MCF 10A (cell line): ENCODE results near the gene FBXO5. TPM values are rescaled to one million over a fixed set of nuclear protein-coding genes. Genes with fewer than 3 reads are reported as not detected.
"Not testable (repeated sequence)": the region's sequence is repeated elsewhere in the genome, so short reads cannot be mapped to it uniquely, and the experiment has no call there.

Experiments
- BruUV-seq: library from RNA; stranded (reverse); fragments of 400-500 nt; replicated peaks from 2 replicates; lab custom pipeline; 2021; lab: Mats Ljungman, UMichigan
- CTCF ChIA-PET: fragments of 300-600 bp; sonication (Branson Sonifier 250); formaldehyde crosslinking; extraction: SDS; loops from one replicate; lab custom pipeline; 2021; ENCODE audit warnings: antibody characterized with exemption, inconsistent platforms; lab: Yijun Ruan, JAX
- POLR2A ChIA-PET: fragments of 300-600, 350-650 bp; sonication (Branson Sonifier 250); formaldehyde crosslinking; extraction: SDS; loops from one replicate; lab custom pipeline; 2020; ENCODE audit warnings: antibody characterized with exemption, inconsistent platforms; lab: Yijun Ruan, JAX
- DNase-seq: peaks from one replicate; pipeline ENCODE4 v3.0.0-alpha.2; 2018; ENCODE audit not compliant: unreplicated experiment
- H3K27ac Mint-ChIP-seq: one replicate; pipeline ENCODE4 v1.8.0; 2022; ENCODE audit warnings: mild to moderate bottlenecking, low read depth, mixed read lengths; ENCODE audit not compliant: unreplicated experiment
- H3K27me3 Mint-ChIP-seq: one replicate; pipeline ENCODE4 v1.8.0; 2022; ENCODE audit warnings: mixed read lengths; ENCODE audit not compliant: insufficient read depth, unreplicated experiment
- H3K36me3 Mint-ChIP-seq: one replicate; pipeline ENCODE4 v1.8.0; 2022; ENCODE audit warnings: mild to moderate bottlenecking, moderate library complexity, mixed read lengths; ENCODE audit not compliant: insufficient read depth, unreplicated experiment
- H3K4me1 Mint-ChIP-seq: one replicate; pipeline ENCODE4 v1.8.0; 2022; ENCODE audit warnings: mixed read lengths; ENCODE audit not compliant: insufficient read depth, unreplicated experiment
- H3K4me3 Mint-ChIP-seq: one replicate; pipeline ENCODE4 v1.8.0; 2022; ENCODE audit warnings: mild to moderate bottlenecking, moderate library complexity, mixed read lengths; ENCODE audit not compliant: unreplicated experiment
- H3K9me3 Mint-ChIP-seq: one replicate; pipeline ENCODE4 v1.8.0; 2022; ENCODE audit warnings: mixed read lengths; ENCODE audit not compliant: unreplicated experiment
- intact Hi-C: fragments of 100-400 bp; cut with micrococcal nuclease; formaldehyde crosslinking; loops from 2 replicates; pipeline ENCODE4 v1.14.1; 2022
- total RNA-seq: library from RNA; stranded (reverse); gene quantifications from 2 replicates; pipeline ENCODE4 v1.2.3, GENCODE V29; 2022
- TF ChIP-seq, protein P1 (sequence below): fragments of 200-600 bp; IDR thresholded peaks from one replicate; pipeline ENCODE4 v1.8.0; 2022; ENCODE audit warnings: antibody characterized with exemption, mild to moderate bottlenecking; ENCODE audit not compliant: unreplicated experiment

The FBXO5 gene
- total RNA-seq, 1 experiment from 2014 or later = 16.4 TPM

GRCh38 chr6:152993847-152994246, 11.0 kb upstream of the FBXO5 start:
- intact Hi-C loops = no loop called here
- Mint-ChIP-seq H3K36me3 (peaks cover 67% of the 10 kb centered on the region), H3K4me1 (peaks cover 9% of the 10 kb centered on the region), H3K4me3 (no peak overlapping the region), H3K9me3 (no peaks in the 10 kb centered on the region), H3K27me3 (no peaks in the 10 kb centered on the region), H3K27ac (no peak overlapping the region)
- POLR2A ChIA-PET = no interaction called here
- CTCF ChIA-PET = no interaction called here
- BruUV-seq = no TSS peak
- no peak for DNase-seq
- TF ChIP-seq, protein P1, sequence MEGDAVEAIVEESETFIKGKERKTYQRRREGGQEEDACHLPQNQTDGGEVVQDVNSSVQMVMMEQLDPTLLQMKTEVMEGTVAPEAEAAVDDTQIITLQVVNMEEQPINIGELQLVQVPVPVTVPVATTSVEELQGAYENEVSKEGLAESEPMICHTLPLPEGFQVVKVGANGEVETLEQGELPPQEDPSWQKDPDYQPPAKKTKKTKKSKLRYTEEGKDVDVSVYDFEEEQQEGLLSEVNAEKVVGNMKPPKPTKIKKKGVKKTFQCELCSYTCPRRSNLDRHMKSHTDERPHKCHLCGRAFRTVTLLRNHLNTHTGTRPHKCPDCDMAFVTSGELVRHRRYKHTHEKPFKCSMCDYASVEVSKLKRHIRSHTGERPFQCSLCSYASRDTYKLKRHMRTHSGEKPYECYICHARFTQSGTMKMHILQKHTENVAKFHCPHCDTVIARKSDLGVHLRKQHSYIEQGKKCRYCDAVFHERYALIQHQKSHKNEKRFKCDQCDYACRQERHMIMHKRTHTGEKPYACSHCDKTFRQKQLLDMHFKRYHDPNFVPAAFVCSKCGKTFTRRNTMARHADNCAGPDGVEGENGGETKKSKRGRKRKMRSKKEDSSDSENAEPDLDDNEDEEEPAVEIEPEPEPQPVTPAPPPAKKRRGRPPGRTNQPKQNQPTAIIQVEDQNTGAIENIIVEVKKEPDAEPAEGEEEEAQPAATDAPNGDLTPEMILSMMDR = no peak

DNA sequence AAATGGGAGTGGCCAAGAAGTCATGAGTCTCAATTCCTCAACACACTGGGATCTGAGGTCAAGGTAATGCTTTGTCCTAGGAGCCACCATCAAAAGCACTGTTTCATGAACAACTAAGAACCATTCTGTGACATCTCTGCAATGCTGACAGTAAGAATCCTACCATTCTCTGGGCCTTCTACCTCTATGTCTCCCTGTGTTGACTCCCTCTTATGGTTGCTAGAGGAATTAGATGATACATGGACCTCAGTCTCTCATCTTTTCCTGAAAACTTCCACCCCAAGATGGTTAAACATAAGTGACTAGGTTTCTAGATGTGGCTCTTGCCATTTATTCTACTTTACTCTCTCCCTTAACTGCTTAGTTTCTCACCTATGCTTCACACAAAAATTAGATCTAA, 10.6 kb upstream of the FBXO5 start:
- ChIA-PET POLR2A (interaction anchor here (1.2 kb wide), 1 partner anchor 10 kb away, joined by 4 read pairs; no protein-coding TSS in a partner anchor), CTCF (no interaction called here)
- TF ChIP-seq, protein P1 = no peak
- no peak for DNase-seq
- Mint-ChIP-seq H3K27ac (peak overlapping the region; percentile 27), H3K4me3 (no peak overlapping the region), H3K4me1 (peaks cover 8% of the 10 kb centered on the region), H3K9me3 (no peaks in the 10 kb centered on the region), H3K27me3 (no peaks in the 10 kb centered on the region), H3K36me3 (peaks cover 65% of the 10 kb centered on the region)
- BruUV-seq = no TSS peak
- intact Hi-C loops = no loop called here

DNA sequence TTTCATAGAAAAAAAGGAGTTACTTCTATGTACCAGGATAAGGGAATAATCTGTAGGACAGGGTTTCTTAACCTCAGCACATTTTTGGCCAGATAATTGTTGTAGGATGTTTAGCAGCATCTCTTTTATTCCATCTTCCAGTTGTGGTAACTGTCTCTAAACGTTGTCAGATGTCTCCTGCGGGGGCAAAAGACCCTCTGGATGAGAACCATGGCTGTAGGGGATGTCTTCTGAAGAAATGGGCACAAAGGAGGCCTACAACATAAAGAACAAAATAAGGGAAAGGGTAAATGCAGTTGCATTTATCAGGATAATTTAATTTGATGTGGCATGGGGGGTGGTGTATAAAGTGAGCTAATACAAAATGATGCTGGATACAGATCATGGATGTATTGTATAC, 4.1 kb upstream of the FBXO5 start:
- Mint-ChIP-seq H3K36me3 (peaks cover 38% of the 10 kb centered on the region), H3K27ac (peak overlapping the region; percentile 68), H3K9me3 (no peaks in the 10 kb centered on the region), H3K4me3 (no peak overlapping the region), H3K27me3 (no peaks in the 10 kb centered on the region), H3K4me1 (peaks cover 7% of the 10 kb centered on the region)
- DNase-seq = no peak
- intact Hi-C loops = no loop called here
- POLR2A ChIA-PET = interaction anchor here (0.7 to 5.3 kb wide), 2 partner anchors 12 to 23 kb away, joined by 3 to 100 read pairs; partner anchors contain the start of gene MTRF1L
- TF ChIP-seq, protein P1 = no peak
- CTCF ChIA-PET = interaction anchor here (0.6 kb wide), 1 partner anchor 10 kb away, joined by 3 read pairs; no protein-coding TSS in a partner anchor
- BruUV-seq = no TSS peak

DNA sequence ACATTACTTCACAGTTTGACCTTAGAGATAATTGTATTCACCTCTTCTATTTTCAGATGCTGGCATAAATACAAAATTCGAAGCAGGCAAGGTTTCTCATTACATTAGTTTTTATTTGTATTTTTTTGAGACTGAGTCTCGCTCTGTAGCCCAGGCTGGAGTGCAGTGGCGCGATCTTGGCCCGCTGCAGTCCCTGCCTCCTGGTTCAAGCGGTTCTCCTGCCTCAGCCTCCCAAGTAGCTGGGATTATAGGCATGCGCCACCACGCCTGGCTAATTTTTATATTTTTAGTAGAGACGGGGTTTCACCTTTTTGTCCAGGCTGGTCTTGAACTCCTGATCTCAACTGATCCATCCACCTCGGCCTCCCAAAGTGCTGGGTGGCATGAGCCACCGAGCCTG, 2.5 kb upstream of the FBXO5 start:
- H3K9me3 Mint-ChIP-seq, H3K27me3 Mint-ChIP-seq, BruUV-seq, DNase-seq, intact Hi-C loops: not testable (repeated sequence)
- H3K27ac Mint-ChIP-seq = peak overlapping the region; percentile 89
- H3K36me3 Mint-ChIP-seq = peaks cover 21% of the 10 kb centered on the region
- ChIA-PET CTCF (interaction anchor here (0.6 to 1.5 kb wide), 4 partner anchors 10 to 47 kb away, joined by 3 to 7 read pairs (median 4); no protein-coding TSS in a partner anchor), POLR2A (interaction anchor here (1.5 to 5.3 kb wide), 2 partner anchors 12 to 13 kb away, joined by 5 to 100 read pairs; partner anchors contain the start of gene MTRF1L)
- peaks cover 18% of the 10 kb centered on the region for H3K4me1 Mint-ChIP-seq
- H3K4me3 Mint-ChIP-seq = peak overlapping the region; percentile 87
